ENCODE measurements around the gene CCDC184.

CCDC184 gene

DNA sequence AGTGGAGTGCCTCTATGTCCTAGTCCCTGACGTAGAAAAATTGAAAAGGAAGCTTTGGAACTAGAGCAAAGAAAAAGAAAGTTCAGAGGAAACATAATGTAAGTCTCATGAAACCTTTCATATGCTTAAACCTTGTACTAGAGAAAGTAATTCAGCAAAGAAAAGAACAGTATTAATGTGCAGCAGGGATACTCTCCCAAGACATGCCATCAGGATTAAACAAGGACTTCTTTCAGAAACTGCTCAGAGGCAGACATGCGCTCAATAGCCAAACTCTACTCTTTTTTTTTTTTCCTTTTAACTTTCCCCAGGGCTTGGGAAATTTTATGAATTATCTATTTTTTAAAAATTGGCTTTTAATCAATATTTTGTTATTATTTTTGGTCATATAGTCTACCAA lies 19.0 kb upstream of the CCDC184 start:
- no peaks in the 10 kb centered on the region for H3F3A ChIP-seq (ENCODE audit: insufficient read depth)
- H4K20me1 ChIP-seq (ENCODE audit: low read depth, low read length): no peaks in the 10 kb centered on the region
- H3K9me3 ChIP-seq (ENCODE audit: insufficient read depth, low read length): no peaks in the 10 kb centered on the region
- H3K9me2 ChIP-seq (replicated peaks; ENCODE audit: insufficient read depth, low read length): no peaks in the 10 kb centered on the region
- no peak for TF ChIP-seq EZH2phosphoT487 (conservative IDR thresholded peaks at IDR 0.05; ENCODE audit: low read length)
- TF ChIP-seq, protein P1, sequence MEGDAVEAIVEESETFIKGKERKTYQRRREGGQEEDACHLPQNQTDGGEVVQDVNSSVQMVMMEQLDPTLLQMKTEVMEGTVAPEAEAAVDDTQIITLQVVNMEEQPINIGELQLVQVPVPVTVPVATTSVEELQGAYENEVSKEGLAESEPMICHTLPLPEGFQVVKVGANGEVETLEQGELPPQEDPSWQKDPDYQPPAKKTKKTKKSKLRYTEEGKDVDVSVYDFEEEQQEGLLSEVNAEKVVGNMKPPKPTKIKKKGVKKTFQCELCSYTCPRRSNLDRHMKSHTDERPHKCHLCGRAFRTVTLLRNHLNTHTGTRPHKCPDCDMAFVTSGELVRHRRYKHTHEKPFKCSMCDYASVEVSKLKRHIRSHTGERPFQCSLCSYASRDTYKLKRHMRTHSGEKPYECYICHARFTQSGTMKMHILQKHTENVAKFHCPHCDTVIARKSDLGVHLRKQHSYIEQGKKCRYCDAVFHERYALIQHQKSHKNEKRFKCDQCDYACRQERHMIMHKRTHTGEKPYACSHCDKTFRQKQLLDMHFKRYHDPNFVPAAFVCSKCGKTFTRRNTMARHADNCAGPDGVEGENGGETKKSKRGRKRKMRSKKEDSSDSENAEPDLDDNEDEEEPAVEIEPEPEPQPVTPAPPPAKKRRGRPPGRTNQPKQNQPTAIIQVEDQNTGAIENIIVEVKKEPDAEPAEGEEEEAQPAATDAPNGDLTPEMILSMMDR (IDR thresholded peaks at IDR 0.05; ENCODE audit: insufficient read depth, low read length, poor library complexity, severe bottlenecking): no peak
- H2AFZ ChIP-seq (ENCODE audit: low read depth, low read length, severe bottlenecking): no peak overlapping the region
- H3K4me3 ChIP-seq (ENCODE audit: insufficient read depth, low read length, poor library complexity, severe bottlenecking): no peak overlapping the region
- no peaks in the 10 kb centered on the region for H3K27me3 ChIP-seq (ENCODE audit: low read length)
- H3K79me2 ChIP-seq (ENCODE audit: insufficient read depth, low read length): no peaks in the 10 kb centered on the region
- H3K4me2 ChIP-seq (ENCODE audit: low read depth, low read length, poor library complexity, severe bottlenecking): no peak overlapping the region
- no peak overlapping the region for H3K27ac ChIP-seq (ENCODE audit: low read depth, low read length)
- no peak overlapping the region for H3K9ac ChIP-seq (ENCODE audit: low read length)
- no peaks in the 10 kb centered on the region for H3K36me3 ChIP-seq (ENCODE audit: low read length)

DNA sequence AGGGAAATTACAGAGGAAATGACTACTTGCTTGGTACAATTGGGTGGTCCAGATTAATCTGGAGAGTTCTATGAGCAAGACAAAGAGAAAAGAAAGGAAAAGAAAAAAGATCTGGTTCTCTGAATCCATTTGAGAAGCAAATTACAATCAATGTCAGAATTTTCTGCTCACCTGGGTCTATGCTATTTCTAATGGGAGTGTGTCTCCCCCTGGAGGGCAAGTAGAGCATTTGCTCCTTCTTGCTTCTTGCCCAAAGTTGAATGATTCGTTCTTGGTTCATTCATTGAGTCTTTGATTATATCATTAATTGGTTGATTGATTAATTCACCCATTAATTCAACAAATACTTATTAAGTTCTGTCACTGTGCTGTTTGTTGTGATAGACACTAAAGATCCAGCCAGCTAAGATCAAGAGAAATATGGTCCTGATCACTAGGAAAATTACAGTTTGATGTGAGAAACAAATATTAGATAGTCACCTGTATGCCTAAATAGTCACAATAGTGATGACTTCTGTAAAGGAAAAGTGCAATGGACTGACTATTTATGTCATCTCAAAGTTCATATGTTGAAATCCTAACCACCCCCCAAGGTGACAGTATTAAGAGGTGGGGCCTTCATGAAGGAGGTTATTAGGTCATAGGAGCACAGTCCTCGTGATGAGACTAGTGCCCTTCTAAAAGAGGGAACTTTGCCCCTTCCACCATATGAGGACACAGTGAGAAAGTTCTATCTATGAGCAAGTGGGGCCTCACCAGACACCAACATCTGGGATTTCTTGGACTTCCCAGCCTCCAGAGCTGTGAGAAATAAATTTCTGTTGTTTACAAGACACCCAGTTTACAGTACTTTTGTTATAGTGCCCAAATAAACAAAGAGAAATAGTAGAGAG lies 18.1 kb upstream of the CCDC184 start:
- no peak overlapping the region for H3K4me3 ChIP-seq (ENCODE audit: insufficient read depth, low read length, poor library complexity, severe bottlenecking)
- no peaks in the 10 kb centered on the region for H3F3A ChIP-seq (ENCODE audit: insufficient read depth)
- no peak overlapping the region for H3K4me2 ChIP-seq (ENCODE audit: low read depth, low read length, poor library complexity, severe bottlenecking)
- no peaks in the 10 kb centered on the region for H4K20me1 ChIP-seq (ENCODE audit: low read depth, low read length)
- no peaks in the 10 kb centered on the region for H3K9me2 ChIP-seq (replicated peaks; ENCODE audit: insufficient read depth, low read length)
- H3K79me2 ChIP-seq (ENCODE audit: insufficient read depth, low read length): no peaks in the 10 kb centered on the region
- no peak overlapping the region for H3K9ac ChIP-seq (ENCODE audit: low read length)
- H3K9me3 ChIP-seq (ENCODE audit: insufficient read depth, low read length): no peaks in the 10 kb centered on the region
- no peaks in the 10 kb centered on the region for H3K36me3 ChIP-seq (ENCODE audit: low read length)
- TF ChIP-seq, protein P1 (IDR thresholded peaks at IDR 0.05; ENCODE audit: insufficient read depth, low read length, poor library complexity, severe bottlenecking): peak; percentile 63
- TF ChIP-seq EZH2phosphoT487 (conservative IDR thresholded peaks at IDR 0.05; ENCODE audit: low read length): no peak
- H3K27ac ChIP-seq (ENCODE audit: low read depth, low read length): no peak overlapping the region
- no peaks in the 10 kb centered on the region for H3K27me3 ChIP-seq (ENCODE audit: low read length)
- H2AFZ ChIP-seq (ENCODE audit: low read depth, low read length, severe bottlenecking): no peak overlapping the region

DNA sequence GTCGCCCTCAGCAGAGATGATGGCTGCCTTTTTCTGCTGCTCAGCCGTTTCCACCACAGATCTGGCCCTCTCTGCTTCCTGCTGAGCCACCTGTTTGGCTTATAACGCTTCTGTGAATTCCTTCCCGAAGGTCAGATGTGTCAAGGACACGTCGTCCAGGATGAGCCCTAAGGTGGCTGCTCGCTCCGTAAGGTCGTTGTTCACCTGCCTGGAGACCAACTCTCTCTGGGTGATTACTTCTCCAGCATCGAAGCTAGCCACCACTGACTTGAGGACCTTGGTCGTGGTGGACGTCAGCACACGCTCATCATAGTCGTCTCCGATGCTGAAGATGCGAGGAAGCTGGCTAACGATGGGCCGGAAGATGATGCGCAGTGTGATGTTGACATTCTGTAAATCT lies 14.4 kb upstream of the CCDC184 start:
- H3K9ac ChIP-seq (ENCODE audit: low read length): no peak overlapping the region
- H2AFZ ChIP-seq (ENCODE audit: low read depth, low read length, severe bottlenecking): no peak overlapping the region
- no peak overlapping the region for H3K4me3 ChIP-seq (ENCODE audit: insufficient read depth, low read length, poor library complexity, severe bottlenecking)
- H3K27ac ChIP-seq (ENCODE audit: low read depth, low read length): no peak overlapping the region
- no peaks in the 10 kb centered on the region for H3K36me3 ChIP-seq (ENCODE audit: low read length)
- no peaks in the 10 kb centered on the region for H3K9me2 ChIP-seq (replicated peaks; ENCODE audit: insufficient read depth, low read length)
- H3K9me3 ChIP-seq (ENCODE audit: insufficient read depth, low read length): no peaks in the 10 kb centered on the region
- no peak for TF ChIP-seq EZH2phosphoT487 (conservative IDR thresholded peaks at IDR 0.05; ENCODE audit: low read length)
- TF ChIP-seq, protein P1 (IDR thresholded peaks at IDR 0.05; ENCODE audit: insufficient read depth, low read length, poor library complexity, severe bottlenecking): no peak
- H3F3A ChIP-seq (ENCODE audit: insufficient read depth): no peaks in the 10 kb centered on the region
- H4K20me1 ChIP-seq (ENCODE audit: low read depth, low read length): no peaks in the 10 kb centered on the region
- no peak overlapping the region for H3K4me2 ChIP-seq (ENCODE audit: low read depth, low read length, poor library complexity, severe bottlenecking)
- no peaks in the 10 kb centered on the region for H3K27me3 ChIP-seq (ENCODE audit: low read length)
- H3K79me2 ChIP-seq (ENCODE audit: insufficient read depth, low read length): no peaks in the 10 kb centered on the region

All from SU-DHL-6 (cell line).